Fibroblast of pulmonary artery (primary cell): ENCODE data around the gene RNPS1.

ENCODE experiments used
- DNase-seq: peaks from one replicate; pipeline ENCODE4 v3.0.0-alpha.2; 2010; ENCODE audit warnings: low read depth
- H3K4me3 ChIP-seq: replicated peaks from 2 replicates; pipeline ENCODE4 v1.5.1; 2011; ENCODE audit warnings: low read depth, mild to moderate bottlenecking, control low read depth, low read length, moderate library complexity
- CTCF ChIP-seq: IDR thresholded peaks from 2 replicates; pipeline ENCODE4 v1.5.1; 2011; ENCODE audit warnings: mild to moderate bottlenecking, control low read depth, low read length, inconsistent platforms; ENCODE audit errors: missing control alignments

Gene RNPS1

GRCh38 chr16:2205104-2205966, 62.6 kb downstream of the RNPS1 start, which contains the start of gene MLST8:
Gene MLST8 (plus strand): TSS chr16:2205454. CDS start chr16:2206086, 632 bp downstream.
- peak; percentile 88 for DNase-seq
- TF ChIP-seq CTCF: no peak
- peak within 1 kb of the TSS; percentile 88 for H3K4me3 ChIP-seq

GRCh38 chr16:2204416-2205103, 63.4 kb downstream of the RNPS1 start:
- DNase-seq: no peak
- H3K4me3 ChIP-seq: peak overlapping the region; percentile 88
- TF ChIP-seq CTCF: no peak
